22Rv1 (cell line): ENCODE data around the gene PARD3.

Source experiments
- CTCF ChIP-seq: fragments of 450-650 bp; IDR thresholded peaks from 2 replicates; pipeline ENCODE4 v1.5.1; 2017; ENCODE audit warnings: mild to moderate bottlenecking
- ZFX ChIP-seq: fragments of 450-650 bp; IDR thresholded peaks from 2 replicates; pipeline ENCODE4 v1.6.1; 2017; ENCODE audit warnings: antibody characterized with exemption, borderline replicate concordance

GRCh38 chr10:34853357-34853756, 38.3 kb upstream of the PARD3 start:
- TF ChIP-seq CTCF (no peak), ZFX (no peak)
